PC-9 (cell line): ENCODE results near the gene AADAC. TPM values are rescaled to one million over a fixed set of nuclear protein-coding genes. Genes with fewer than 3 reads are reported as not detected.
"Not testable (repeated sequence)": the region's sequence is repeated elsewhere in the genome, so short reads cannot be mapped to it uniquely, and the experiment has no call there.

Experiments used
- BruUV-seq: library from RNA; stranded (reverse); fragments of 400-500 nt; replicated peaks from 2 replicates; lab custom pipeline; 2021; lab: Mats Ljungman, UMichigan
- CTCF ChIA-PET: fragments of 300-600 bp; sonication (Branson Sonifier 250); formaldehyde crosslinking; loops from one replicate; lab custom pipeline; 2022; ENCODE audit warnings: antibody characterized with exemption; lab: Charles Lee
- POLR2A ChIA-PET: fragments of 300-600 bp; sonication (Branson Sonifier 250); formaldehyde crosslinking; loops from one replicate; lab custom pipeline; 2022; ENCODE audit warnings: antibody characterized with exemption; ENCODE audit not compliant: unreplicated experiment; lab: Charles Lee
- DNase-seq, 2 experiments: peaks; one replicate each; pipeline versions ENCODE4 v3.0.0 to v3.0.0-alpha.2; 2015 to 2022; ENCODE audit warnings: mixed read lengths in 1 of 2
- H2AFZ ChIP-seq: fragments of 200-600 bp; sonication (generic); 2 replicates; pipeline ENCODE4 v1.8.1; 2017; ENCODE audit warnings: antibody characterized with exemption
- H3F3A ChIP-seq: fragments of 200-600 bp; sonication (generic); 2 replicates; pipeline ENCODE4 v1.8.1; 2017; ENCODE audit warnings: antibody characterized with exemption, mild to moderate bottlenecking, low read depth; ENCODE audit not compliant: insufficient read depth
- H3K27ac ChIP-seq: fragments of 200-600 bp; sonication (generic); 2 replicates; pipeline ENCODE4 v1.6.1; 2016; ENCODE audit warnings: mixed run types
- H3K27me3 ChIP-seq: fragments of 200-600 bp; sonication (generic); 2 replicates; pipeline ENCODE4 v1.6.1; 2016; ENCODE audit warnings: low read depth, mixed run types; ENCODE audit not compliant: insufficient read depth
- H3K36me3 ChIP-seq: fragments of 200-600 bp; sonication (generic); 2 replicates; pipeline ENCODE4 v1.6.1; 2016; ENCODE audit warnings: low read depth, mixed run types
- H3K4me1 ChIP-seq: fragments of 200-600 bp; sonication (generic); replicated peaks from 2 replicates; pipeline ENCODE4 v1.6.1; 2016; ENCODE audit warnings: mixed run types; ENCODE audit not compliant: insufficient read depth
- H3K4me2 ChIP-seq: fragments of 200-600 bp; sonication (generic); 2 replicates; pipeline ENCODE4 v1.6.1; 2017; ENCODE audit warnings: mixed run types
- H3K4me3 ChIP-seq: fragments of 200-600 bp; sonication (generic); 2 replicates; pipeline ENCODE4 v1.6.1; 2016; ENCODE audit warnings: mixed run types
- H3K79me2 ChIP-seq: fragments of 200-600 bp; sonication (generic); 2 replicates; pipeline ENCODE4 v1.6.1; 2017; ENCODE audit warnings: low read depth, mixed run types
- H3K9me2 ChIP-seq: fragments of 200-600 bp; sonication (generic); 2 replicates; pipeline ENCODE4 v1.8.1; 2017; ENCODE audit warnings: mild to moderate bottlenecking; ENCODE audit not compliant: insufficient read depth
- H3K9me3 ChIP-seq: fragments of 200-600 bp; sonication (generic); 2 replicates; pipeline ENCODE4 v1.8.1; 2016; ENCODE audit warnings: low read depth; ENCODE audit not compliant: insufficient read depth
- H4K20me1 ChIP-seq: fragments of 200-600 bp; sonication (generic); 2 replicates; pipeline ENCODE4 v1.8.1; 2017; ENCODE audit not compliant: insufficient read depth
- EZH2 ChIP-seq: fragments of 200-600 bp; sonication (generic); IDR thresholded peaks from 2 replicates; pipeline ENCODE4 v1.8.0; 2017; ENCODE audit warnings: antibody characterized with exemption, low read depth
- intact Hi-C: fragments of 100-400 bp; cut with micrococcal nuclease; formaldehyde crosslinking; loops from one replicate; pipeline ENCODE4 v1.10.0; 2022; ENCODE audit not compliant: unreplicated experiment
- total RNA-seq: library from RNA; stranded (reverse); gene quantifications from 2 replicates; pipeline ENCODE4 v1.2.3, GENCODE V29; 2021
- TF ChIP-seq, protein P1 (sequence below): fragments of 200-600 bp; sonication (generic); conservative IDR thresholded peaks from 2 replicates; pipeline ENCODE4 v1.6.1; 2017; ENCODE audit warnings: mixed run types, antibody characterized with exemption, mild to moderate bottlenecking, moderate library complexity

AADAC gene
- total RNA-seq, 1 experiment from 2014 or later, result 4.7 TPM

DNA sequence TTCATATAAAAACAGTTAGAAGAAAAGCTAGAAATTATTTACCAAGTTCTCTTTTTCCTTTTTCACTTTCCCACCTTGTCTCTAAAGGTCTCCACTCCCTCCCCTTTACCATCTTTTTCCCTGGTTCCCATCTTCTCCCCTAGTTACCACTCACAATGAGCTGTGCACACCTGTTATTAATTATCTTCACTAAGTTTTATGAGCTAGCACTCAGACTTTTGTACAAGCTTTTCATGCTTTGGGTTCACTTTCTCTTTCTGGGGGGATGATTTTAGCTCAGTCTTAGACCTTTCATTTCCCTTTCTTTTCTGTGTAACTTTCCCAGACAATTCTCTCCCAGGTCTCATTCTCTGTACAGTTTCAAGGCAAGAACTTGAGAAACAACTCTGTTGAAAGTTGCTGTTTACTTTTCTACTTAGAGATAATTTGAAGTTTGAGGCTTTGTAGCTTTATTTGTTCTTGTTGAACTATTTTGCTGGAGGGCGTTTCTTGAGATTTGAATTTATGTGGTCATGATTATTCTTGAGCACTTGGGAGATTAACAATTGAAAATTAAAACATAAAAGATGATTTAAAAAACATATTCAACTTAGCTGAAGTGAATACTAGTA lies 24.0 kb upstream of the AADAC start:
- H3K27ac ChIP-seq, result peak overlapping the region; percentile 51
- POLR2A ChIA-PET, result no interaction called here

DNA sequence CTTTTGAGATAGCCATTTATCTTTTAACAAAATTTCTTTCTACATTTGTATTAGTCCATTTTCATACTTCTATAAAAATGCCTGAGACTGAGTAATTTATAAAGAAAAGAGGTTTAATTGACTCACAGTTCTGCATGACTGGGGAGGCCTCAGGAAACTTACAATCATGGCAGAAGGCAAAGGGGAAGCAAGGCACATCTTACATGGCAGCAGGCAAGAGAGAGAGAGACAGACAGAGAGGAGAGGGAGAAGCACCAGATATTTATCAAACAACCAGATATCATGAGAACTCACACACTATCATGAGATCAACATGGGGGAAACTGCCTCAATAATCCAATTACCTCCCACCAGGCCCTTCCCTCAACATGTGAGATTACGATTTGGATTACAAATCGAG lies 23.2 kb upstream of the AADAC start:
- intact Hi-C loops, H3K27ac ChIP-seq, H3K9me2 ChIP-seq, H3K27me3 ChIP-seq, H3K9me3 ChIP-seq, H3F3A ChIP-seq, POLR2A ChIA-PET, H3K36me3 ChIP-seq, BruUV-seq, H3K79me2 ChIP-seq, DNase-seq, H3K4me2 ChIP-seq, CTCF ChIA-PET, H4K20me1 ChIP-seq, H3K4me3 ChIP-seq, H2AFZ ChIP-seq: not testable (repeated sequence)
- peaks cover 25% of the 10 kb centered on the region for H3K4me1 ChIP-seq

More for the DNA sequence above, 24.0 kb upstream of the AADAC start:
- Histone ChIP-seq H3K9me3 (no peaks in the 10 kb centered on the region), H4K20me1 (no peaks in the 10 kb centered on the region), H3K36me3 (no peaks in the 10 kb centered on the region), H3K79me2 (no peaks in the 10 kb centered on the region), H3K27me3 (no peaks in the 10 kb centered on the region), H2AFZ (peak overlapping the region; percentile 10; the same call in 1 of the 2 replicates), H3K9me2 (no peaks in the 10 kb centered on the region), H3K4me2 (peak overlapping the region; percentile 37; the same call in 1 of the 2 replicates), H3K4me1 (peaks cover 25% of the 10 kb centered on the region), H3F3A (no peaks in the 10 kb centered on the region), H3K4me3 (no peak overlapping the region)
- no TSS peak for BruUV-seq
- intact Hi-C loops, result no loop called here
- no peak for TF ChIP-seq EZH2
- TF ChIP-seq, protein P1, sequence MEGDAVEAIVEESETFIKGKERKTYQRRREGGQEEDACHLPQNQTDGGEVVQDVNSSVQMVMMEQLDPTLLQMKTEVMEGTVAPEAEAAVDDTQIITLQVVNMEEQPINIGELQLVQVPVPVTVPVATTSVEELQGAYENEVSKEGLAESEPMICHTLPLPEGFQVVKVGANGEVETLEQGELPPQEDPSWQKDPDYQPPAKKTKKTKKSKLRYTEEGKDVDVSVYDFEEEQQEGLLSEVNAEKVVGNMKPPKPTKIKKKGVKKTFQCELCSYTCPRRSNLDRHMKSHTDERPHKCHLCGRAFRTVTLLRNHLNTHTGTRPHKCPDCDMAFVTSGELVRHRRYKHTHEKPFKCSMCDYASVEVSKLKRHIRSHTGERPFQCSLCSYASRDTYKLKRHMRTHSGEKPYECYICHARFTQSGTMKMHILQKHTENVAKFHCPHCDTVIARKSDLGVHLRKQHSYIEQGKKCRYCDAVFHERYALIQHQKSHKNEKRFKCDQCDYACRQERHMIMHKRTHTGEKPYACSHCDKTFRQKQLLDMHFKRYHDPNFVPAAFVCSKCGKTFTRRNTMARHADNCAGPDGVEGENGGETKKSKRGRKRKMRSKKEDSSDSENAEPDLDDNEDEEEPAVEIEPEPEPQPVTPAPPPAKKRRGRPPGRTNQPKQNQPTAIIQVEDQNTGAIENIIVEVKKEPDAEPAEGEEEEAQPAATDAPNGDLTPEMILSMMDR, result no peak
- CTCF ChIA-PET, result interaction anchor here (0.6 kb wide), 1 partner anchor 39 kb away, joined by 4 read pairs; no protein-coding TSS in a partner anchor
- DNase-seq, result peak in 1 of 2 experiments; percentile 62

DNA sequence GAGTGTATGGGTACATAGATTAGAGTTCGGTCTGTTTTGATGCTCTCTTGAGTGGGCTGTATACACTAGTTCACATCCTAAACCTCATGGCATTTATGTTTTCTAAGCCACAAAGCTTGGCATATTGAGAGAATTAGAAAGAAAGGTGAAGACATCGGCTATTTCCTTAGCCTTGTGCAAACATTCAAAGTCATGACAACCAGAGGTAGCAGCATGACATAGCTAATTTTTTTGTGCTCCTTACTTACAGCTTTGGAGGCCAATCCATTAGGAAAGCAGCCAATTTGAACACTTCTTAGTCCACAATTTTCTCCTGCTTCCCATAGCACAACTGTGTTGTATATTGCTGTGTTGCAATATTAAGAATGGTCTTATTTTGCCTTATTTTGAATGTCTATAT lies 21.5 kb upstream of the AADAC start:
- Histone ChIP-seq H3F3A (no peaks in the 10 kb centered on the region), H3K9me2 (no peaks in the 10 kb centered on the region), H3K36me3 (no peaks in the 10 kb centered on the region), H3K27ac (no peak overlapping the region), H3K79me2 (no peaks in the 10 kb centered on the region), H4K20me1 (no peaks in the 10 kb centered on the region), H2AFZ (0 out of 2 replicates have a peak overlapping the region, but pooled peaks have one; percentile 24), H3K27me3 (no peaks in the 10 kb centered on the region), H3K4me2 (no peak overlapping the region), H3K9me3 (no peaks in the 10 kb centered on the region), H3K4me1 (peaks cover 25% of the 10 kb centered on the region), H3K4me3 (no peak overlapping the region)
- BruUV-seq, result no TSS peak
- CTCF ChIA-PET, result interaction anchor here (0.6 kb wide), 1 partner anchor 11 kb away, joined by 3 read pairs; no protein-coding TSS in a partner anchor
- POLR2A ChIA-PET, result interaction anchor here (0.5 kb wide), 1 partner anchor 22 kb away, joined by 4 read pairs; no protein-coding TSS in a partner anchor
- DNase-seq, result no peak
- intact Hi-C loops, result no loop called here
- TF ChIP-seq EZH2, result no peak
- TF ChIP-seq, protein P1, result no peak
